Measurements from ENCODE around the gene IPO13.
A peak's percentile ranks its signal among the peaks of the same experiment; 100 is the strongest.

GRCh38 chr1:43937179-43937865 is 9.4 kb upstream of the IPO13 start:
- TF ChIP-seq CTCF (conservative IDR thresholded peaks at IDR 0.05 in 1 of 2, IDR thresholded peaks at IDR 0.05 in 1 of 2; ENCODE audit: extremely low read depth in 1 of 2, insufficient read depth in 1 of 2, low read depth in 1 of 2, low read length in 2 of 2) (peak in 1 of 2 donors; percentile 0), EZH2 (IDR thresholded peaks at IDR 0.05; ENCODE audit: borderline replicate concordance, low read length) (no peak)
